NCI-H1048 (cell line): Measurements from ENCODE around the gene DTNBP1.

Source experiments
- DNase-seq: peaks from one replicate; lab custom pipeline; 2025; lab: John Stamatoyannopoulos, UW

The DTNBP1 gene

DNA sequence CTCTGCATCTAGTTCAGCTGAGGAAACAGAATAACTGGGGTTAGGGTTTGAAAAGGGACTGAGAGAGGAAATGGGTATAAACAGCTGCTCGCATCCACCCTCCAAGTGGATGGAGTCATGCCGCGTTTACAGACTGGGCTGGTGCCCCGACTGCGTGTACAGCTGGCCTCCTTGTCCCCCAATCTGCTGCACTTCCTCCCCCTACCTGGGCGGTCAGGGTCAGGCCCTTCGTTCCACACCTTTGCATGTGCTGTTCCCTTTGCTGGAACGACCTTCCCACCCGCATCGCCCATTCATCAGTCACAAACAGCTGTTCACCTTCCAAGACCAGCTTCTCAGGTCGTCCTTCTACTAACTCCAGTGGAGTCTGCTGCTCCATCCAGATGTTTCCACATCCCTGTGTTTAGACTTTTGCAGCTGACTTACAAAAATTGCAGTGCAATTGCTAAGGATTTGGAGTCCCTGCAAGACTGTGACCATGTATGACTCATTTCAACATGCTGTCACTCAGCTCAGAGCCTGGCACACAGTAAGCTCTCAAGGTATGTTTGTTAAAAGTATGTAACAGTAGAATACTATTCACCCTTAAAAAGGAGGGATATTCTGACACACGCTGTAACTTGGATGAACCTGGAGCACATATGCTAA is 129.3 kb downstream of the DTNBP1 start:
- DNase-seq: no peak

DNA sequence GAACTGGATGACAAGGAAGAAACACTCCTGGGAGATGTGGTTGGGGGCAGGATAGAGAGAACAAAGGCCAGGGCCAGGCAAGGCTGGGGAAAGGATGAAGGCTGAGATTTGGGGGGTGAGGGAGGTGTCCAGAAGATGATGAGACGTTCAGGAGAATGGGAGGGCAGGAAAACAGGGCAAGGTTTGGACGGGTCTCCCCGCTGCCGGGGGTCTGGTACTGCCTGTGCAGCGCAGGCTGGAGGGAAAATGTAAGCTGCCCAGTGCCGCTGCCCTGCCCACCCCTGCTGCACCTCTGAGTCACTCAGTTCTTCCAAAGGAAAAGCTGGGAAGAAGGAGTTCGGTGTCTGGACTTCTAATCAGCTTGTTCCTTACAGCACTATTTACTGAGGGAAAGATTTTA is 130.9 kb downstream of the DTNBP1 start:
- no peak for DNase-seq

- DNase-seq: no peak
These were observed 132.4 kb downstream of the DTNBP1 start for GRCh38 chr6:15530411-15530810.

- no peak for DNase-seq
These were observed 134.0 kb downstream of the DTNBP1 start for GRCh38 chr6:15528870-15529269.

DNA sequence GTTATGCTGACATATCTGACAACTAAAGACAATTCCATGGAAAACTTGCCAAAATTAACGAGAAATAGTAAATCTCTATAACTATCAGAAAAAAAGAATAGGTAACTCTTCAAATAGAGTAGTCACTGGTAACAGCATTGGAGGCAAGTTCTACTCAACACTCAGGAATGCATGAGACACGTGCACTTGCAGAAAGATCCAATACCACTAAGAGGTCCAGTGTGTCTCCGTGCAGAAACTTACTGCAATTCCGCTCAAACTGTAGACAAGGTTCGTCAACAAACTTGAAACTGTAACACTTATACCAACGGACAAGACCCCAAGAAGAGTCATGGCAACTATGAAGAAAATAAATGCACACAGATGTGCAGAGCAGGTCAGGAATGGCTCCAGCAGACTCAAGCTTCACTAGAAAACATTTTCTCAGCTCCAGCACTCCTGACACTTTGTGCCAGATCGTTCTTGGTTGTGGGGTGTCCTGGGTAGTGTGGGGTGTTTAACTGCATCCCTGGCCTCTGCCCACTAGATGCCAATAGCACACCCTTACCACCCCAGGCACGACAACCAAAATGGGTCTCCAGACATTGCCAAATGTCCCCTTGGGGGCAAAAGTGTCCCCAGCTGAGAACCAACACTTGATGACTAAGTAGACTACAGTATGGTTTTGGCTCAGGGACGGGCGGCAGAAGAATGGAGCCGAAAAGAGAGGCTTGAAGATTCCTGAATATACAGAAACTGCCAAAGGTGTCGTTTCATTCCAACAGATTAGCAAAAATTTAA is 134.8 kb downstream of the DTNBP1 start:
- DNase-seq: no peak

DNA sequence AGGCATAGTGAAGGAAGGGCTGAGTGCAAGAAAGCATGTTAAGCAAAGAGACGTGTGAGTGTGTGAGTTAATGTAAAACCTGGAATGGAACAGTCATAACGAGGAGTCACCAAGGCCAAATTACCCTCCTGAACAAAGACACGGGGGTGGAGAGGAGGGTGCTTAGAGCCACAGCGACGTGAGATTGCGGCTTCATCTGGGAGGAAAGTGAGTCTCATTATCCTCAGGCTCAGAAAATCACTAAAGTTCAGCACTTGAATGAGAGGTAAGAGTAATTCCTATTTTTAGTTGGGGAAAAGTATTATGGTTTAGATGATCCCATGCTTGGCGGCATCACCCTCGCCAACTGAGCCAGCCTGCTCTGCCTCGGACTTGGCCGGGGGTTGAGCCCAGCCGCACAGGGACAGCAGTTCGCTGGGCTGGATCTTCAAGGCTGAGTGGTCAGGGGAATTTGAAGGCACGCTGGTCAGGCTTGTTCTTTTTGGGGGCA is 136.6 kb downstream of the DTNBP1 start:
- DNase-seq: no peak

GRCh38 chr6:15524861-15525401 is 137.9 kb downstream of the DTNBP1 start:
- no peak for DNase-seq

DNA sequence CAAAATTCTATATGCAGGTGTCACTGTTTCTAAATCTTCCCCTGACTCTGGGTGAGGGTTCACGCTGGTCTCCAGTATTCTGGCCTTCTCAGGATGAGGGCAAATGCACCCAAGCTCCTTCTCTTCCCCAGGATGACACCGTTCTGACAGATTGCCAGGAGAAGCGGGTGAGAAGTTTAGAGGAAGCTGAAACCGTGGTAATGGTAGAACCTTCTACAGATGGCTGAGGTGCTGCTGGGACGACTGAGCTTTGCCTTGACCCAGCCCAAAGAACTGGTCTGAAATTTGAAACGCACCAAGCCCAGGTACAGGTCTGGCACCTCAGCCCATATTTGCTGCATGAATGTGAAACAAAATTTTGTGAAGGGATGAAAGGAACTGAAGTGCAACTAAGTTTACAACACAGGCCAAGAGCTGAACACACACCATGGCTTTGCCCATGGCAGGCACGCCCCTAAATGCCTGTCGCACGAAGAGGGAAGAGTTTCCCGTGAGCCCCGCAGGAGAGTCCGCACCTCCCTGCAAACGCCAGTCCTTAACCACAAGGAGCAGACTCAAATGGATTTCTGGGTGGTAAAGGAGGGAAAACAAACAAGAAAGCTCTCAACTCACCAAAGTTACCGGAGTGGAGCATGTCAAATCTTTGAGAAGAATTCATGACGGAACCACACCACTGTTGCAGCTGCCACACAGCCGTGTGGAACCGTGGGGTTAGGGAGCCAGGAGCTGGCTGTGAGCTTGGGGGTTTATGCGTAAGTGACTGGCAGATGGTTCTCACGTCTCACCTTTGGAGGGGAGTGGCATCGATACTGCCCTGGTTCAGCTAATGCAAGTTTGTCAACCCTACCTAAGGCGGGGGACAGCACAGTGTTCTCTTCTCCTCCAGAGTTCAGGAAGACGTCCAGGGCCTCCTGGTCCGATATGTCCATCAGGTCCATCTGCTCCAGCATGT is 138.9 kb downstream of the DTNBP1 start:
- no peak for DNase-seq

DNA sequence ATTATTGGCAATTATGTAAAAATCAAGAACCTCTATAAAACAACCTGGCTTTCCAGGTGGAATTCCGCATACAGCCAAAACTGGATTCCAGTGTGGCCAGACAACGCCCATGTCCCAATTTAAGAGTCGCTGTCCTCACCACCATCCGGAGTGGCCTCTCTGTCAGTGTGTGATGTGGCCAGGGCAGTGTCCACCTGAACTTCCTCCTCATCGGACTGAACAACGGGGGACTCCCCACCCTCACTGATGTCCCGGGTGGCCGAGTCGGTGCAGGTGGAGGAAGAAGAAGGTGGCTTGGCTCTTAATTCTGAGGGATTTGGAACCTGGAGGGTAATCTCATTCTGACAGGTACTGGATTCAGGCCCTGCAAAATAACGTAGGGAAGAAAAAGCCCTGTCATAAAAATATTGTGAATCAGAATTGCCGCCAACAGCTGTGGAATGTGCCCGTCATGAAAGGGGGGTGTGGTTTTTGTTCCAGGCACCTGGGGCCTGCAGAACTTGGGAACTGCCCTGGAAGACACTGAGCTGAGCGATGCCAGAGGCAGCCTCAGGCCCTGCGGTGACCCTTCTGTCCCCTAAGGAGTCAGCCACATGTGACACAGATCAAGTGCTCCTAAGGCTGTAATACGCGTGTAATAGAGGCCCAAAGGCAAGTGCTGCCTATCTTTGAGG is 139.8 kb downstream of the DTNBP1 start:
- no peak for DNase-seq

GRCh38 chr6:15522427-15522826 is 140.4 kb downstream of the DTNBP1 start:
- no peak for DNase-seq

DNA sequence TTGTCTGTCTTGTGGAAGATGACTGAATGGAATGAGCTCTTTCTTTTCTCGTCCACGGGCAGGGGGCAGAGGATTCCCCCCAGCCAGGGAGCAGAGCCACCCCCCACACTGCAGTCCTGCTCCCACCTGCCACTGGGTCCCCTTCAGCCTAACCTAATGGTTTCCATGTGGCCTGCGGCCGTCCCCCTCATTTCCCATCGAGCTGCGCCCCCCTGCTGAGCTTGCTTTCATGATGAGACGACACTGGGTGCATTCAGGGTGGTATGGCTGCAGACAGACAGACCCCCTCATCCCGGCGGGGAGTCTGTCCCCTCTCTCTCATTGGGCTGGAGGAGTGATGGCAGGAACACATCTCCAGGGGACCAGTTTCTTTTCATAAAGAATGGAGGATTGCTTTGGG is 140.8 kb downstream of the DTNBP1 start:
- no peak for DNase-seq

DNA sequence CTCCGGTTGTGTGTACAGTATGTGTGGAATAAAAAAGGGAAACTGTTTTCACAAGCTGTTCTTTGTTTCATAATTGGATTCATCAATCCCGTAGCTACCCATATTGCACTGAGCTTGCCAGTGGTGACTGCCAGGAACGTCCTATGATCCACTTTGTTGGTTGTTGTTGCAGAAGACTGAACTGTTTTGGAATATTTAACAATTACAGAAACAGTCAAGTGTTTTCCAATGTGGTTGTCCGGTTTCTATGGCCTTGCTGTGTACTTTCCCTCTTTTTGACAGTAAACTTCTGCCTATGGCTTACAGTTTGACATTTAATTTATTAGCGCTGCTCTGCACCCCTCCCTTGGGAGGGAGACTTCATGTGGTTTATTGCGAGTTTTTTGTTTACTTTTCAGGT is 141.2 kb downstream of the DTNBP1 start:
- DNase-seq: no peak

DNA sequence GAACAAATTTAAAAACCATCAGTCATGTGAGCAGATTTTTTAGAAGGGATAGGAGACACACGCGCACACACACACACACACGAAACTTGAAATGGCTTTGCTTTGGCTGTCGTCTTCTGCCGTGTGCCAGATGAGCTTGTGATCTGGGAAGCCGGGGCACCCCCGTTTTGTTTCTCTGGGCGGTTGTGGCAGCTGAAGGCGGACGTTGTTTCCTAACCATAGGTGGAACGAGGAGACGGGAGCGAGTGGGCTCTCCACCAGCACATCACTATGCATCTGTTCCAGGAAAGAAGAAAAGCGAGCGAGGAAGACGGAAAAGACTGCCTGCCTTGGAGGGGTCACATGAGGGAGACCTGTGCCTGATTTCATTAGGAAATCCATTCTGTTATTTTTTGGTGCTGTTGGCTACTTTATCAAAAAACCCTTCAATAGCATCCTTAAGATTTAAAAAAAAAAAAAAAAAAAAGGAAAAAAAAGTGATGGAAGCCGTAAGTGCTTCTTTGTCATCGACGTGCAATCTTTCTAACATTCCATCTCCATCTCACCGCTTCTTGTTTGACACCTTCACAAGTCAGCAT is 142.1 kb downstream of the DTNBP1 start:
- DNase-seq: no peak

- no peak for DNase-seq
These were observed 143.1 kb downstream of the DTNBP1 start for GRCh38 chr6:15519681-15520080.

DNA sequence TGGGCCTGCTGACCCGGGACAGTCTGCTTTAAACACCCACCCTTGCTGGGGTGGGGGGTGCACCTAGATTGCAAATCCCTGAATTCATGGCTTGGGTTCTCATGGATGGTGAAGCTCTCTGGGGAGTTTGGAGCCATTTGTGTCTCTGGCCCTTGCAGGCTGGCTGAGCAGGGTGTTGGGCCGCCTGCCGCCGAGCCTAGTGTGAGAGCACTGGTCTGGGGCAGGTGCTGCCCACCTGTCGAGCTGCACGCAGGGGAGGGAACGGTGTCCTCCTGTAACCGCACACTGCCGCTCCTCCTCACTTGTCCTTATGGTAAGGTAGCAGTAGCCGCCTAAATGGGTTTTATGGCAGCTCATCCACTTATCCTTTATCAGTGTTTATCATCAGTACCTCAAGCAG is 143.9 kb downstream of the DTNBP1 start:
- DNase-seq: no peak

- no peak for DNase-seq
These were observed 144.8 kb downstream of the DTNBP1 start for GRCh38 chr6:15518057-15518456.

DNA sequence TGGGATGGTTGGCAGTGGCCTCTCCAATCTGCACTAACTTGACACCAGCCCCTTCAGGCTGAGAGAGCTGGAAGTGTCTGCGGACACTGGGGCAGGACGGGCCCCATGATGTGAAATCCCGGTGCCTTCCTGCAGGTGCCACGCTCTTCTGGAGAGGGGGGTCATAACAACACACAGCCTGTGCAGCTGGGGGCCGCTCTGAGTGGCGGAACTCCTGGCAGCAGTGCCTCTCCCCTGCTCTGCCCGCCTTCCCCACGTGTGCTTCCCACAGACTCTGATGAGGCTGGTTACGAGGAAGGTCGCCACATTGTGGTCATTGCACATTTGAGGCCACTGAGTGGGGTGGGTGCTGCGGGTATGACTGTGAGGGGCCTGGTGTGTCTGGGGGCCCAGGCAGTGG is 145.2 kb downstream of the DTNBP1 start:
- DNase-seq: no peak

DNA sequence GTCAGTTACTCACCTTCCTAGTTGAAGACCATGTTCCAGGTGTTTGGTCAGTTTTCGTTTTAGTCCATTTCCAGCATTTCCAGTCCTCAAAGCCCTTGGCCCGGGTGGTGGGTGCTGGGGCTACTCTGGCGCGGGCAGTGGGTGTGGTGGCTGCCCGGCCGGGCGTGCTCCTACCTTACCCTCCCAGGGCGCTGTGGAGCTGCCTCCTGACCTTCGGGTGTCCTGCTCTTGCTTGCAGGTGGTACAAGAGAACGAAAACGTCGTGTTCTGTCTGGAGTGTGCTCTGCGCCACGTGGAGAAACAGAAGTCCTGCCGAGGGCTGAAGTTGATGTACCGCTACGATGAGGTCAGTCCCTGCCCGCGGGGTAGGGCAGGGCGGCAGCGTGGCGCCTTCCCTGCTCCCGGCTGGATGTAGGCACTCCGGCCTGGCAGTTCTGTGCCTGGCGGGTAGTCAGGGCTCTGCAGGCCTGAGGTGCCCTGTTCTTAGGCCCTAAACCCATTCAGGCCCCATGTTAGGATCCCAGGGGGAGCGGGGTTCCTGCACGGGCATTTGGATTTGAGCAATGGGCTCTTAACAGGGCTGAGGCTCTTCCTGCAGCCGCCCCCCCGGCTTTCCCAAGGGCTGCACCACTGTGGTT is 145.8 kb downstream of the DTNBP1 start:
- DNase-seq: no peak

- DNase-seq: no peak
These were observed 146.4 kb downstream of the DTNBP1 start for GRCh38 chr6:15516378-15516777.

DNA sequence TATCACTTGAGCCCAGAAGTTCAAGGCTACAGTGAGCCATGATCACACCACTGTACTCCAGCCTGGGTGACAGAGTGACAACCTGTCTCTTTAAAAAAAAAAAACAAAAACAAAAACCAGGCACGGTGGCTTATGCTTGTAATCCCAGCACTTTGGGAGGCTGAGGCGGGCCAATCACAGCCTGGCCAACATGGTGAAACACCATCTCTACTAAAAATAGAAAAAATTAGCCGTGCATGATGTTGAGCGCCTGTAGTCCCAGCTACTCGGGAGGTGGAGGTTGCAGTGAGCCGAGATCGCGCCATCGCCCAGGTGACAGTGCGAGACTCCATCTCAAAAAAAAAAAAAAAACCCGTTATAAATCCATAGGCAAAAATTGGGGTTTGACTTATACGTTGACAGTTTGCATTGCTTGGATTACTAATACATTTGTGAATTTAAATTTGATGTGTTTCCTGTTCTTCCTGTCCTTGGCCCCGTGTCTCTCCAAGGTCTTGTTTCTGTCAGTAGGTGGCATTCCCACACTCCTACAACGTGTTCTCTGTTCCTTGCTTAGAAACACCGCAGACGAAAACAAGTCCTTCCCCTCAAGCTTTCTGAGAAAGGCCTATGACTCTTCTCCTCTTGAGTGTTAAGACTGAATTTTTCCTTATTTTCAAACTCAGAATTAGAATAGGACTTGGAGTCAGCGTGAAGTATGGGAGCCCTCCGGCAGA is 147.0 kb downstream of the DTNBP1 start:
- DNase-seq: no peak
